GM19239 (cell line): ENCODE measurements around the gene SLC39A11.
A peak's percentile ranks its signal among the peaks of the same experiment; 100 is the strongest.

Source experiments
- DNase-seq: peaks from one replicate; pipeline ENCODE4 v3.0.0; 2011; ENCODE audit warnings: low spot score; ENCODE audit not compliant: insufficient read length
- FAIRE-seq: peaks from 2 replicates; lab custom pipeline; 2011; peaks lifted over from hg19 to GRCh38; lab: Jason Lieb, UNC

SLC39A11 gene

GRCh38 chr17:73052923-73053322, 39.6 kb downstream of the SLC39A11 start:
- FAIRE-seq = no peak

DNA sequence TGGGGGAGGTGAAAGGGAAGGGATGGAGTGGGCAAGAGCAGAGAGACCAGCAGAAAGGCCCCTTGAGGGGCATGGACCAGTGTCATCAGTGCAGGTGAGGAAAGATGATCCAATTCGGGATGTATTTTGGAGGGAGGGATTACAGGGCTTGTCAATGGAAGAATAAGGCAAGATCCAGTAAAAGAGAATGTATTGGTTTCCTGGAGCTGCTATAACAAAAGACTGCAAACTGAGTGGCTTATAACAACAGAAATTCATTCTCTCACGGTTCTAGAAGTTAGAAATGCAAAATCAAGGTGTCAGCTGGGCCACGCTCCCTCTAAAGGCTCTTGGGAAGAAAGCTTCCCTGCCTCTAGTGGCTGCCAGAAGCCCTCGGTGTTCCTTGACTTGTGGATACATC, 41.7 kb downstream of the SLC39A11 start:
- no peak for FAIRE-seq
- no peak for DNase-seq

More at GRCh38 chr17:73052923-73053322, 39.6 kb downstream of the SLC39A11 start:
- DNase-seq = no peak

DNA sequence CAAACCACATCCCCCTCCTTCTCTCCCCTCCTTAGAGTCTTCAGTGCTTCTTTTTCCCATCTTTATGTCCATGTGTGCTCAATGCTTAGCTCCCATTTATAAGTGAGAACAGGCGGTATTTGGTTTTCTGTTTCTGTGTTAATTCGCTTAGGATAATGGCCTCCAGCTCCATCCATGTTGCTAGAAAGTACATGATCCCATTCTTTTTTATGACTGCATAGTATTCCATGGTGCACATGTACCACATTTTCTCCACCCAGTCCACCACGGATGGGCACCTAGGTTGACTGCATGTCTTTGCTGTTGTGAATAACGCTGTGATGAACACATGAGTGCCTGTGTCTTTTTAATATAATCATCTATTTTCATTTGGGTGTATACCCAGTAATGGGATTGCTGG, 44.3 kb downstream of the SLC39A11 start:
- no peak for FAIRE-seq
- DNase-seq = no peak

- no peak for DNase-seq
- FAIRE-seq = no peak
Observed at GRCh38 chr17:73045724-73046123, 46.8 kb downstream of the SLC39A11 start.

DNA sequence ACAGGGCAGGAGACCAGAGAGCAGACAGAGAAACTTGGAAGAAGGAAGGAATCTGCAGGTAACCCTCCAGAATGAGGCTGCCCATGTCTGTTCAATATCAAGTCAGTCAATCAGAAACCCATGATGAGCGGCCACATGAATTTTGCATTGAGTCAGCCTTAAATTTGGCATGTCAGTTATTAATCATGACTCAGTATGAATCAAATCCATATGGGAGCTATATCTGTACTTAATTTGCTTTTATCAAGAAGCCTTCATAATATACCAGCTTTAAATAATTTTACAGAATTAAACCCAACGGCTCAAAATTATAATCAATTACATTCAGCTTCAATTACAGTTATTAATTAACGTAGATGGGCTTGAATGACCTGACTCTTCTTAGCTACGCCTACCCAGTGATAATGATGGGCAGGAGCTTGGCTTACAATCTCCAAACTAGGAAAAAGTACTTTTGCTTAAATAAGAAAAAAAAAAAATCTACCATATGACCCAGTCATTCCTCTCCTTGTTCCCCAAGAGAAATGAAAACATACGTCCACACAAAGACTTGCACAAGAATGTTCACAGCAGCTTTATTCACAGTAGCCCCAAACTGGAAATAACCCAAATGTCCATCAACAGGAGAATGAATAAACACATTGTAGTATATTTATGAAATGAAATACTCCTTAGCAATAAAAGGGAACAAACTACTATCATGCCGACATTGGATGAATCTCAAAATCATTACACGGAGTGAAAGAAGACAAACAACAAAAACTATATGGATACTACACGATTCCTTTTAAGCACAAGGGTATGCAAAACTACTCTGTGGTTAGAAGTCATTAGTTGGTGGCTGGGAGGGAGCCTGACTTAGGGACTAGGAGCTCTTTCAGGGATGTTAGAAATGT, 48.6 kb downstream of the SLC39A11 start:
- DNase-seq (no peak), FAIRE-seq (no peak)

GRCh38 chr17:73042809-73043685, 49.4 kb downstream of the SLC39A11 start:
- no peak for FAIRE-seq
- DNase-seq = no peak

- no peak for DNase-seq
Observed at GRCh38 chr17:73042225-73042624, 50.3 kb downstream of the SLC39A11 start.

DNA sequence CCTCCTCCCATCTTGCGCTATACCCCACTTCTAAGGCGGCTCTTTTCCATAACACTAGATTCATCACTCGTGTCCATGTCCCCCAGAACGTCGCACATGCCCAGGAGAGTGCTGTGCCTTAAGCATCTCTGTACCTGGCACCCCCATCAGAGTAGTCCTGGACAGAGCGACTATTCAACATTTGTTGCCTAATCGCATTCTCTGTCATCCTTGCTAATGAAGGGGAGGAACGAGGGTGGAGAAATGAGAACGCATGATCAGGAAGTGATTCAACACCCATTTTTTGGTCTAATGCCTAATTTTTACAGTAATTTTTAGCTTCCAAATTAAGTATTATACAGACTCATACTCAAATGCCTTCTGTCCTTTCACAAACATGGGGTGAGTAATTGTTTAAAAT, 53.2 kb downstream of the SLC39A11 start:
- no peak for DNase-seq
- no peak for FAIRE-seq

More at GRCh38 chr17:73042225-73042624, 50.3 kb downstream of the SLC39A11 start:
- no peak for FAIRE-seq

DNA sequence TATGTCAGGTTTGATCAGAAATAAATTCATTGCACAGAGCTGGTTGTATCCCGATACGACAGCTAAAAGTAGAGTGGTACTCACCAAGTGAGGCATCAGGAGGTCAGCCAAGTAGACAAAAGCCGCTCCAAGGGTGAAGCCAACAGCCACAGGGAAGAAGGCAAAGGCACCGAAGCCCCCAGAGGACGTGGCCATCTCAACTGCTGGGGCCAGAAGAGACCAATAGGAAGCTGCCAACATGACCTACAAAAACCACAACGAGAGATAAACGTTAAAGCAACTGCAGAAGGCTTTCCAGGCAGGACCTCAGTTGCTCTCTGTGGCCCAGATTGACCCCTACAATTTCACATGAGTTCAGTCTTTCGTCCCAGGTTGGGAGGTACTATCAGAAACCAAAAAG, 61.0 kb downstream of the SLC39A11 start:
- no peak for DNase-seq
- FAIRE-seq = no peak

- no peak for DNase-seq
- FAIRE-seq = no peak
Observed at GRCh38 chr17:73030995-73031394, 61.5 kb downstream of the SLC39A11 start.

DNA sequence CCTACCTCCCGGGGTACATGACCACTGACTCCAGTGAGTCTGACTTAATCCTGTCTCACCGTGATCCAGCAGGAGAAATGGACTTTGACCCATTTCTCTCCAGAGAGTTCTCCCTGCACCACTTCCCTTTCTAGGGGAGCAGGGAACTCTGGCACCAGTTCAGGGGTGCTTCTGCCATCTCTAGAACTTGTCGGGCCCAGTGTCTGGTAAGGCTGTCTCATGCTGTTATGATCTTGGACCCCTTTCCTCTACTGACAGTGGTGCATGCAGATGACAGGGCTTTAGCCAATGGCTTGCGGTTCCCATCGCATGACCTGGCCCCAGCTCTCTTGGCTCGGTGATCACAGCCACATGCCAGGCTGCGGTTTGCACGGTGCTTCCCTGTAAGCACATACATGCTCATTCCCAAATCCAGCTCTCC, 62.0 kb downstream of the SLC39A11 start:
- DNase-seq (no peak), FAIRE-seq (no peak)

- no peak for FAIRE-seq
- no peak for DNase-seq
Observed at GRCh38 chr17:73029991-73030390, 62.5 kb downstream of the SLC39A11 start.

DNA sequence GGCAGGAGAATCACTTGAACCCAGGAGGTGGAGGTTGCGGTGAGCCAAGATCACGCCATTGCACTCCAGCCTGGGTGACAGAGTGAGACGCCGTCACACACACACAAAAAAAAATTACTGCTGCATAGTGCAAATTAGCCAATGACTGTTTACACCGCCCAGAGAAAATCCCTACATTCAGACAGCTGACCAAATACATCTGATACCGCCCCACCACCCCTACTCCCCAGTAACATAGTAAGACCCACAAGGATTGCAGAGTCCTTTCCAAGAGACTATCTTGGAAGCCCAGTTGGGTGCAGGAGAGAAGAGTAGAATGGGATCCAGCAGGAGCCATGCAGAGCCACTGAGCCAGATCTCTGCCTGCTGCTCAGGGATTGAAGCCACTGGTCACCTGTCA, 63.5 kb downstream of the SLC39A11 start:
- FAIRE-seq (no peak), DNase-seq (no peak)

DNA sequence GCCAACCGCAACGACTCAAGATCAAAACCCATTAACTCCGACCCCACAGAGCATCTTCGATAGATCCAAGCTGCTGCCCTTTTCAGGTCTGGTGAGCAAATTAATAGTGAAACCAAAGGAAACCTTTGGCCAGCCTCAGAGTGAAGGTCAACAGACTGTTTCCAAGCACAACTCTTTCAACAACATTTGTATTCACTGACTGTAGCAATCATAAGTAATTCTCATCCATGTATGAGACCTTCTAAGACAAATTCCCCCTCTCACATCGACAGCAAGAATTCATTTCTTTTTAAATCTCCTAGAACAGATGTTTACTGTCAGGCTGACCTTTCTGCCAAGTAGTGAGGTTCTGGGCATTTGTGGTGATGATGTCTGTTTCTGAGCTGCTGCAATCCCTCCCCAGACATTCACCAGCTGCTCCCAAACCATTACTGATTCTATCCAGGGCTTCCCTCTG, 64.2 kb downstream of the SLC39A11 start:
- FAIRE-seq (no peak), DNase-seq (no peak)

- FAIRE-seq (no peak), DNase-seq (no peak)
Observed at GRCh38 chr17:73027130-73027741, 65.3 kb downstream of the SLC39A11 start.

- DNase-seq (no peak), FAIRE-seq (no peak)
Observed at GRCh38 chr17:73025041-73025560, 67.4 kb downstream of the SLC39A11 start.

GRCh38 chr17:73023759-73024158, 68.7 kb downstream of the SLC39A11 start:
- DNase-seq (peak; percentile 12), FAIRE-seq (no peak)

DNA sequence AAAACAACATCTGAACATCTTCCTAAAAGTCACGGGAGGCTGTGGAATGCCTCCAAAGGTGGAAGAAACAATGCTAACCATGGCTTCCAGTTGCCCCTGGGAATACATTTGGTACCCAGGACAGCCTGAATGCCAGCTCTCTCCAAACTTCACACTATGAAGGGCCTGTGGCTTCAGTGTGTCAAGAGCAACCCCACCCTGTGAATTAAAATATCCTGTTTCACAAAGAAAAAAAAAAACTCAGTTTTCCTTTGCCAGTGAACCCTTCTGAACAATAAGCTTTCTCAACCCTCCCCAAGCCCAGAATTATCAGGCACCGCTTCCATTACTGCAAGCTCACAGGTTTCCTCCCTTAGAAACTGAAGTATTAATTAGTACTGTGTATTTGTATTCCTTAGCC, 69.8 kb downstream of the SLC39A11 start:
- FAIRE-seq = no peak
- no peak for DNase-seq

DNA sequence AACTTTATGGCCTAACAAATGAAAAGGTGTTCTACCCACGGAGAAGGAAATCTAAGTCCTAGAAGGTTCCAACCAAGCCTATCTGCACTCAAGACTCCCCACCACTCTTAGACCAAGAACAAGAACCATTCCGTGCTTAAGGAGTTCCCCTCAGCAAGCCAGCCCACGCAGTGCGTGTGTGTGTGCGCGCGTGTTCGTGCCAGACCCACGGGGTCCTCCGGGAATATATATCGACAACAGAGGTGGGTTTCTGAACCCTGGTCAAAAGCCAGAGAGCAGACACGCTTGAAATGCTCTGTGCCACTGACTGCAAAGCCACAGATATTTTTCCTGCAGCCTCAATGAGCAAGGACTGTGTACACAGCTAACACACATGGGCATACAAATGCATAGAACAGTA, 70.7 kb downstream of the SLC39A11 start:
- DNase-seq (no peak), FAIRE-seq (no peak)

DNA sequence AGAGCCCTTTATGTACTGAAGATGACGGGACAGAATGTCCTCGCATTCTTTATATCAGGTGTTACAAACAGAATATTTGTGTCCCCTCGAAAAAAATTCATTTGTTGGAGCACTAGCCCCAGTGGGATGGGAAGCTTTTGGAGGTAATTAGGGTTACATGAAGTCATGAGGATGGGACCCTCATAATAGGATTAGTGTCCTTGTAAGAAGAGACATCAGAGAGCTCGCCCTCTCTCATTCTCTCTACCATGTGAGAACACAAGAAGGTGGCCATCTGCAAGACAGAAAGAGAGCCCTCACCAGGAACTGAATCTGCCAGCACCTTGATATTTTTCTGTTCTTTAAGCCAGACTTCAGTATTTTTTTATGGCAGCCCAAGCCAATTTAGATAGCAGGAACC, 72.4 kb downstream of the SLC39A11 start:
- DNase-seq (no peak), FAIRE-seq (no peak)
